IPS-NIHi11 (cell line): ENCODE data around the gene NCOA6.
"Not testable (repeated sequence)": the region's sequence is repeated elsewhere in the genome, so short reads cannot be mapped to it uniquely, and the experiment has no call there.

Experiments
- DNase-seq: peaks from one replicate; pipeline ENCODE4 v3.0.0; 2012; ENCODE audit warnings: mixed read lengths, low spot score

NCOA6 gene

DNA sequence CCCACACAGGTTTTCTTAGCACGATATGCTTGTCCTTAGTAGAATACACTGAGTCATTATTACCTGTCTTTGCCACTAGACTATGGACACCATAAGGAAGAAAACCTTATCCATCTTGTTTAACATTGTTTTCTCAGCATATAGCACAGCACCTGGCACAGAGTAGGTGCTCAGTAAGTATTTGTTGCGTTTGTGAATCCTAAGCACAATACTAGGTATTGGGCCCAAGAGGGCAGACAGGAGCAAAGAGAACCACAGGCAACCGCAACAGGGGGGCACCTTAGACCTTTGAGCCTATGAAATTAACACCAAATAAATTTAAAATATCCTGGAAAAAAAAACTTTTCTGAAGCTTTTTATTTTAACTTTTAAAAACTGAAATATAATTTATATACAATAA, 3.7 kb upstream of the NCOA6 start:
- DNase-seq: no peak

DNA sequence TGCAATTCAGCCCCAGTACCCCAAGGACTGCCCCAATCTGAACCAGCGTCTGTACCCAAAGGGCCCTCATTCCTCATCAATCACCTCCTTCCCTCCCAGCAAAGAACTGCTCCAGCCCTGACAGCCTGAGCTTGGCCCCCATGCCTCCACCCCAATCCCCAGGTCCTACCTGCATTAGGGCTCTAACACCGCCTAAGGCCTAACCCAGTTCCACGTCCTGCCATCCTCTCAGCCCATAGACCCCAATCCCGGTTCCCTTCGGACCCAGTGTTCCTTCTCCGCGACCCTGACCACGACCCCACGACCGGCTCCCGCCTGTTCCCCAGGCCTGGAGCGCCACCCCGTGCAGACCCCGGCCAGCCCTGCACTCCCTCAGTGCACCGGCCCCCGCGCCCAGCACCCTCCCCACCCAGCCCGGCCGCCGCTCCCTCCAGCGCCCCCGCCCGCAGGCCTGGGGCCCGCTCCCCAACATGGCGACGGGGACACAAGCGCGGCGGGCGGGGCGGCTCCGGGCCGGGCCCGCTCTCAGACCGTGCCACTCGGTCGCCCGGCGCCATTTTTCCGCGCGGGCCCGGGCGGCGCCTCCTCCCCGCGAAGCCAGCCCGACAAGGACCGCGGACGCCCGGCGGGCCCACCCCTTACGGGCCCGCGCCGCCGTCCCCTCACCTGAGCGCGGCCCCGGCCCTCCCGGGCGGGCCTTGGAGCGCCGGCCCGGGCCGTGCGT, 483 bp downstream of the NCOA6 start:
- DNase-seq: peak; percentile 87

DNA sequence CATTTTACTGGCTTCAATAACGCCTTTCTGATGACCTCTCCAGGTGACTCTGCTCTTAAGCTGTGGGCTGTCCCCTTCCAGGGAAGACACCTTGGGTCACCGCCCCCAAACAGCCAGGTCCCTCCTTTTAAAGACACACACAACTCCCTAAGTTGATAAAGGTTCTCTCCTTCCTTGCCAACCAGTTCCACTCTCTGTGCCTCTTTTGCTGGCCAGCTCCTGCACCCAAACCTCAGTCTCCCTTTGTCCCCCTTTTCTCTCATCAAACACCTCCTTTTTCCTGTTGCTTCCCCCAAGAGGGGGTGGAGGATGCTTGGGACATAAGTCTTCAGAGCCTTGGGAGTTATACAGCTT, 1.0 kb downstream of the NCOA6 start:
- DNase-seq: peak; percentile 85

DNA sequence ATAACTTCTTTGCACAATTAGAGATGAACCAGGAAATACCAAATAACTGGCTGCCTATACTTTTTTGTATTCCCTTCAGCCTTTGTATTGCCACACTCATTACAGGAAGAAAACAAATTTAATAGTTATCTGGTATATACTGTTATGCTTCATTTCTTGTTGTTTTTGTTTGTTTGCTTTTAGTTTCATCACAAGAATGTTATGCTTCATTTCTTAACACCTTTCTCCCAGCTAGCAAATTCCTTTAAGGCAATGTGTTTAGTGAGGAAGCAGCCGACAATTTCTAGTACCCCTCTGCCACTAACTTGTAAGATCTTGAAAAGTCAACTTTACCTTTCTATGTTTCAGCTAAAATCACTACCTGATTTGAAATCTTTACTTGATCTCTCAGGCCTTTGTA, 1.4 kb downstream of the NCOA6 start:
- DNase-seq: no peak

DNA sequence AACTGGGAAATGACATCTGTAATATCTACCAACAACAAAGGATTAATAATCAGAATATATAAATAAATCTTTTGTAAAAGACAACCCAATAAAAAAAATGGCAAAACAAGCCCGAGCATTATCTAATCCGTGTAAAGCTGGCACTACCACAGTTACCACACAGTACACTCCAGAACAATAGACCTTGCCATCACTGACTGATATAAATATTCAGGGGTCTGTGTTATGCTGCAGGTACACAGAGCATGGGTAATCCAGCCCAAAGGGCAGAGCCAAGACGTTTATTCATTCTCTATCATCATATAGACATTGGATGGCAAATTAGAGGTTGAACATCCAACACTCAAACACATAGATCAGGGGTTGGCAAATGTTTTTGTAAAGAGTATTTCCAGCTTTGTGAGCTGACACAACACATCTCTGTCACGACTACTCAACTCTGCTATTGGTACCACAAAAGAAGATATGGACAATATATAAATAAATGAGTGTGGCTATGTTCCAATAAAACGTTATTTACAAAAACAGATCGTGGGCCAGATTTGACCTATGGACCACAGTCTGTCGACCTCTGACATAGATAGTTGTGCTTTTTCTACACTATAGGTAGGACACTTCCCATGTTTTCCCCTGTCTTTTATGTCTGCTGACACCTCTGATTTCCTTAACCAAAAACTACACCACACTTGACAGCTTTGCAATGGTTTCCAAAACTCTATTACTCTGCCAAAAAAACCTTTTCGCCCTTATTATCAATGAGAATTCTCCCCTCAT, 4.5 kb downstream of the NCOA6 start:
- no peak for DNase-seq

DNA sequence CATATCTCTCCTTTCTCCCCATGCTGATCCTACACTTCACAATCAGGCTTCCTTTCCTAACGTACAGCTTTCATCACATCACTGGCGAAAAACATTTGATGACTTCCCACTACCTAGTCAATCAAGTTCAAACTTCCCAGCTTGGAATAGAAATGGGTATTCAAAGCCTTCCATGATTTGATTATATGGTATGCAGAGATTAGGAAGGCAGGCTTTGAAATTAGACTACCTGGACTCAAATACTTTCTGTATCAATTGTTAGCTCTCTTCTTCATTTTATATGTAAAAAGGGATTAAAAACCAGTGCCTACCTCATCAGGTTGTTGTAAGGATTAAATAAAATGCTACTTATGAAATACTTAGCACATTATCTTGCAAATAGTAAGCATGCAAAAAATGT, 7.7 kb downstream of the NCOA6 start:
- no peak for DNase-seq

DNA sequence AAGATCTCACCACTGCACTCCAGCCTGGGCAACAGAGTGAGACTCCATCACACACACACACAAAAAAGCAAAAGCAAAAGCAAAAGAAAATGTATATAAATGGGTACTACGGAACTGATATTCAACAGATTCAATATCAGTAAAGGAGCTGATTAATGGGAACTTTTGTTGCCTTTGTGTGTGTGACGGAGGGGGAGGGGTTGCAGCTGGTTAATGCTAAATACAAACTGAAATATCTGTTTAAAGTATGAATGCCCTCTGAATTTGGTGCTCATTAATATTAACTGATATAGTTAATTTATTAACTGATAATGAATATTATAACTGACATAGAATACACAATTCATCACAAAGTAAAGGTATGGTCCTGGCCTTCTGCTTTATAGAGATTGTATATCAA, 8.4 kb downstream of the NCOA6 start:
- no peak for DNase-seq

DNA sequence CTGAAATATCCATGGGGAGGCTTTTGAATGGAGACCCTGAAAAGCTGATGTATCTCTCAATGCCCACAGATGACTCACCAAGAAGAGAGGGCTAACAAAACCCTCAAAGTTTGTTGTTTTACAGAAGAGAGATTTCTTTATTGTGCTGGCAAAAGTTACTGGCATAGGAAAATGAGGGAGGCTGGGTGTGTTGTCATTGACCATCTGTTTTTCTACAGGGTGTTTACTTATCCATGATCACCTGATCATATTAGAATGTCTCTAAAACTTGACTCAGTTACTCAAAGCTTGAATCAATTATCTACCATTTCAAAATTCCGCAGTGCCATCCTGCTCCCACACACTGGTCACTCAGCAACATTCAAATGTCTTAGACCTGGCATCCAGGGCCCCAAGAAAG, 9.8 kb downstream of the NCOA6 start:
- no peak for DNase-seq

DNA sequence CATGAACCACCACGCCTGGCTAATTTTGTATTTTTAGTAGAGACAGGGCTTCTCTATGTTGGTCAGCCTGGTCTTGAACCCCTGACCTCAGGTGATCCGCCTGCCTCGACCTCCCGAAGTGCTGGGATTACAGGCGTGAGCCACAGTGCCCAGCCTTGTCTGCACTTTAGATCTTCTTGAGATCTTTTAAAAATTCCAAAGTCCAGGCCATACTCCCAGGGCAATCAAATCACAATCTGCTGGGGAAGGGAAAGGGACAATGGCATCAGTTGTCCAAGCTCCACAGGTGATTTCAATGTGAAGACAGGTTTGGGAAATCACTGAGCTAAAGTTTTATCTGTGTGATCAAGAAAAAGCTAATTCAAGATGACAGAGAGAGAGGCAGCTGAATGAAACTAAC, 16.9 kb downstream of the NCOA6 start:
- DNase-seq: no peak

DNA sequence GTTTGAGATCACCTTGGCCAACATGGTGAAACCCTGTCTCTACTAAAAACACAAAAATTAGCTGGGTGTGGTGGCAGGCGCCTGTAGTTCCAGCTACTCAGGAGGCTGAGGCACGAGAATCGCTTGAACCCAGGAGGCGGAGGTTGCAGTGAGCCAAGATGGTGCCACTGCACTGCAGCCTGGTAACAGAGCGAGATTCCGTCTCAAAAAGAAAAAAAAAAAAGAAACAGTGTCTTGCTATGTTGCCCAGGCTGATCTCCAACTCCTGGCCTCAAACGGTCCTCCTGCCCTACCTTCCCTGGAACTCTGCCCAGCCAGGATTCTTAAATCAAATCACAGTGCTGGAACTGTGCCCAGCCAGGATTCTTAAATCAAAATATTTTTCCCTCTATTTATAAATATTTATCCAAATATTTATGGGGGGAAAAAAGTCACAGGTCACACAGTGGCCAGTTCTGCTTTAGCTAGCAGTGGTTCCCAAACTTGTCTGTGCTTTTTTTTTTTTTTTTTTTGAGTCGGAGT, 17.4 kb downstream of the NCOA6 start:
- not testable (repeated sequence) for DNase-seq

DNA sequence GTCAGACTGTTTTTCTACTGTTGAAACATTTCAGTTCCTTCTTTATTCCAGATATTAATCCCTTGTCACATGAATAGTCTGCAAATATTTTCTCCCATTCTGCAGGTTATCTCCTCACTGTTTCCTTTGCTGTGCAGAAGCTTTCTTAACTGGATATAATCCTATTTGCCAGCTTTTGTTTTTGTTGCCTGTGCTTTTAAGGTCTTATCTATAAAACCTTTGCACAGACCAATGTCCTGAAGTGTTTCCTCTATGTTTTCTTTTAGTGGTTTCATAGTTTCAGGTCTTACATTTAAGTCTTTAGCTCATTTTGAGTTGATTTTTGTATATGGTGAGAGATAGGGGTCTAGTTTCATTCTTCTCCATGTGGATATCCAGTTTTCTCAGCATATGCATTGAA, 19.2 kb downstream of the NCOA6 start:
- no peak for DNase-seq

DNA sequence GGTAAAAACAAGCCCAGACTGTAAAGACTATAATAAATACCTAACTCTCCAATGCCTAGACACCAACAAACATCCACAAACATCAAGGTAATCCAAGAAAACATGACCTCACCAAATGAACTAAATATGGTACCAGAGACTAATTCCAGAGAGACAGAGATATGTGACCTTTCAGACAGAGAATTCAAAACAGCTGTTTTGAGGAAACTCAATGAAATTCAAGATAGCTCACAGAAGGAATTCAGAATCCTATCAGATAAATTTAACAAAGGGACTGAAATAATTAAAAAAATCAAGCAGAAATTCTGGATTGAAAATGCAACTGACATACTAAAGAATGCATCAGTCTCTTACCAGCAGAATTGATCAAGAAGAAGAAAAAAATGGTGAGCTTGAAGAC, 26.6 kb downstream of the NCOA6 start:
- no peak for DNase-seq

DNA sequence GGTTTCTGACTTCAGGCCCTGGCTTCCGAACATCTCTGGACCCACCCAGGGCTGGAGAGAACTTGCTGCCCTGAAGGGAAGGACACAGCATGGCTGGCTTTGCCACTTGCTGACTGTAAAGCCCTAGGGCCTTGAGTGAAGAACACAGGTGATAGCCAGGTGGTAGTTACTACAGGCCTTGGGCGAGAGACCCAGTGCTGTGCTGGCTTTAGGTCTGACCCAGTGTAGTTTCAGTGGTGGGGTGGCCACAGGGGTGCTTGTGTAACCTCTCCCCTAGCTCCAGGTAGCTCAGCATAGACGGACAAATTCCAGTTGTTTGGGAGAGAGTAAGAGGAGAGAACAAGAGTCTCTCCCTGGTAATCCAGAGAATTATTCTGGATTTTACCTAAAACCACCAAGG, 27.1 kb downstream of the NCOA6 start:
- no peak for DNase-seq

DNA sequence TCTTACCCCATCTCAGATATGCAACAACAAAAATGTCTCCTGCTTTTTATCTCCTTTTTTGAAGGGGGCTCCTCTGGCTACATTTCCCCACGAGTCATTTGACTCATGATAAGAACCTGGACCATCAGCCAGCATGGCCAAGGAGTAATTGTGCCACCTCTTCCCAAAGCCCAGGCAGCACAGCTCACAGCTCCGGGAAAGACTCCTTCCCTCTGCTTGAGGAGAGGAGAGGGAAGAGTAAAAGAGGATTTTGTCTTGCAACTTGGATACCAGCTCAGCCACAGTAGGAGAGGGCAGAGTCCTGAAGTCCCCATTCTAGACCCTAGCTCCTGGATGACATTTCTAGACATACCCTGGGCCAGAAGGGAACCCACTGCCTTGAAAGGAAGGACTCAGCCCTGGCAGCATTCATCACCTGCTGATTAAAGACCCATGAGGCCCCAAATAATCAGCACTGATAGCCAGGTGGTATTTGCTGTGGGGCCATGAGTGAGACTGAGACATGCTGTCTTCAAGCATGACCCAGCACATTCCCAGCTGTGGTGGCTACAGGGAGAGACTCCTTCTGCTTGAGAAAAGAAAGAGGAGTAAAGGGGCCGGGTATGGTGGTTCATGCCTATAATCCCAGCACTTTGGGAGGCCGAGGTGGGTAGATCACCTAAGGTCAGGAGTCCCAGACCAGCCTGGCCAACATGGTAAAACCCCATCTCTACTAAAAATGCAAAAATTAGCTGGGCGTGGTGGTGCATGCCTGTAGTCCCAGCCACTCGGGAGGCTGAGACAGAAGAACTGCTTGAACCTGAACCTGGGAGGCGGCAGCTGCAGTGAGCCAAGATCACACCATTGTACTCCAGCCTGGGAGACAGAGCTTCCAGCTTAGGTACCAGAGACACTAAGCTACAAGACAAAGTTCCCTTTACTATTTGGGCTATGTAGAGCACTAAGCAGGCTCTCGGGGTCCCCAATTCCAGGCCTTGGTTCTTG, 28.1 kb downstream of the NCOA6 start:
- no peak for DNase-seq

DNA sequence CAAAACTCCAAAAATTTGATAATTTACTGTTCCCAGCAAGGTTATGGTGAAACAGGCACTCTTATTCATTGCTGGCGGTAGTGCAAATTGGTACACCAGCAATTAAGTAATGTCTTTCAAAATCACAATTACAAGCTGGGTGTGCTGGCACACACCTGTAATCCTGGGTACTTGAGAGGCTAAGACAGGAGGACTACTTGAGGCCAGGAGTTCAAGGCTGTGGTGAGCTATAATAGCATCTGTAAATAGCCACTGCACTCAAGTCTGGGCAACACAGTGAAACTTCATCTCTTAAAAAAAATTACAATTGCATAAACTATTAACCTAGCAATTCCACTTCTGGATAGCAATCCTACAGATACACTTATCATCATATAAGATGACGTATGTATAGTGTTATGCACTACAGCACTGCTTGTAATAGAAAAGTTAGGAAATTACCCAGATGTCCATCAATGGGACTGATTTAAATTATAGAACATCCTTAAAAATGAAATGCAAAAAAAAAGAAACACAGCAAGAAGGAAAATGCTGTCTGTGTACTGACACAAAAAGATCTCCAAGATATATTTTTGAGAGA, 31.4 kb downstream of the NCOA6 start:
- DNase-seq: no peak

DNA sequence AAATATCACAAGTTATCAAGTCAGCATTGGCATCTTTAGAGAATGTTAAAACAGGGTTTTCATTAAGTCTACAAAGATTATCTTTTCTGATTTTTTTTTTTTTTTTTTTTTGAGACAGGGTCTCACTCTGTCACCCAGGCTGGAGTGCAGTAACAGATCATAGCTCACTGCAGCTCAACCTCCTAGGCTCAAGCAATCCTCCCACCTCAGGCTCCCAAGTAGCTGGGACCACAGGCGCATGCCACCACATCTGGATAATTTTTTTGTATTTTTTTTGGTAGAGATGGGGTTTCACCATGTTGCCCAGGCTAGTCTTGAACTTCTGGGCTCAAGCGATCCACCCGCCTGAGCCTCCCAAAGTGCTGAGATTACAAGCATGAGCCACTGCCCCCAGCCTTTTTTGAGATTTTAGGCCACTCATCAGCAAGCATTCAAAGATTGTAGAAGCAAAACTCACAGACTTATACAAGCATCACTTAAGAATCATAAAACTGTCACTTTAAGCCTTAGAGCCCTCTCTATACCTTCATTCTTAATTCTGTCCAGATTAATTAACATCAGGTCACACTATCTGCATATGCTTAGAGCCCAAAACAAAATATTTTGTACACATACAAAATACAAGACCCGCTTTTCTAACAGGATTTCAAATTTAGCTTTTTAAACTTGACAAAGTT, 32.6 kb downstream of the NCOA6 start:
- no peak for DNase-seq

DNA sequence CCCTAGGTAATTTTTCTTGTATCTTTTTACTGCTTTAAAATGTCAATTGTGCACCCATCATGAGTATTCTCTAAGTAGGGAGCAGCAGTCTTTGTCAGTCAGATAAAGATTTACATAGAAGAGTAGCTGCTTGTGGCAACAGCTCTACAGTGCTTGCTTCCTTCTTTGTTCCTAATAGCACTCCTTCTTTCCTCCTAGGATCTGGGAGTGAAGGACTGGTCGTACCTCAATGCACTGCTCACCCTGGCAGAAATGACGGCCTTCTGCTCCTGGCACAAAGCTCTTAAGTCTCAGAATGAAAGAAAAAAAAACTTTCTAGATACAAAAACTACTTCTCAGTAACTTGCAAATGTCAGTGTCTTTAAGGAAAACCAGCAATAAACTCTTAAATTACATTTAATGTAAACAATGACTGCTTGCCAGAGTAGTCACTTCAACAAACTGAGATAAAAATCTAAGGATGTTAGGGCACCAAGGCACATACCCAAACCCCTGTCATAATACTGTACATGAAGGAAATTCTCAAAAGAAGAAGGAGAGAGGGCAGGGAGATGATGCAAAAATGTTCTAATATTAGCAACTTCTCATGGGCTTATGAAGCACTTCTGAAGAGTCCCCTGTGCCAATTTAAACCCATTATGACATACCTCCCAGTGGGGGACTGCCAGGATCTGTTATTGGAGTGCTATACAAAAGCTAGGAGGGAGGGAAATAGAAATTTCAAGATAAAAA, 34.0 kb downstream of the NCOA6 start:
- DNase-seq: peak; percentile 16

DNA sequence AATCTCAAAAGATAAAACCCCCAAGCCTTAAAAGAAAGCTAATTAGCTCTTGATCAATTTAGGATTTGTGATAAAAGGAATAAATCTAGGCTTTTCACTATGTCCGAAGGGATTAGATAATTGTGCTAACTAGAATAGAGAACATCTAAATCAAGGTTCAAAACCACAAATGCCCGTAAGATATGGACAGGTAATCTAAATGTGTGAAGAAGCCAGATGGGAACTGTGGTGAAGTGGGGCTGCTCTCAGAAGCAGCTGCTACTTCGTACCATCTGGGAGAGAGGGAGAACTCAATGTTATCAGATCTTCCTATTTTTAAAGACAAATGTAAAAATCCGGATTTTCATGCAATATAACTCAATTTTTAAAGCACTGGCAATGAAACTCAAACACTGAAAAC, 44.2 kb downstream of the NCOA6 start:
- no peak for DNase-seq

DNA sequence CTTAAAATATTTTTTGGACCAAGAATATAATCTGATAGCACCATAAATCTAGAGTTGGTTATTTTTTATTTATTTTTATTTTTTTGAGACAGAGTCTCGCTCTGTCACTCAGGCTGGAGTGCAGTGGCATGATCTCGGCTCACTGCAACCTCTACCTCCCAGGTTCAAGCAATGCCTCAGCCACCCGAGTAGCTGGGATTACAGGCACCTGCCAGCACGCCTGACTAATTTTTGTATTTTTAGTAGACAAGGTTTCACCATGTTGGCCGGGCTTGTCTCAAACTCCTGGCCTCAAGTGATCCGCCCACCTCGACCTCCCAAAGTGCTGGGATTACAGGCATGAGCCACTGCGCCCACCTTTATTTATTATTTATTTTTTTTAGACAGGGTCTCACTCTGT, 45.2 kb downstream of the NCOA6 start:
- DNase-seq: not testable (repeated sequence)

DNA sequence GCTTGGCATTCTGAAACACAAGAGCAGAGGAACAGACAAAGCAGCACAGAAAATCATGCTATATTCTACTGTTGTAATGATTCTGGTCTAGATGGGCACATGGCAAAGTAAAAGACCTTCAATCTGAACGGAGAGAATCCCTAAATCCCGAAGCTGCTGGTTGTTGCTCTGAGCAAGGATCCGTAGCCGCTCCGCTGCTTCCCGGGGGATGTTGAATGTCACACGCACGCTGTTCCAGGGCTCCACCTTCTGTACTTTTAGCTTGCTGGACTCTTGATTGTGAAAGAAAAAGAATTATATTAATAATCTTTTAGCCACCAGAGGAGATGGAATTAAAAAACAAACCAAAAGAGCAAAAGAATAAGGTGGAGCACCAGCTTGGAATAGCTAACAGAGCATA, 49.3 kb downstream of the NCOA6 start:
- DNase-seq: no peak

DNA sequence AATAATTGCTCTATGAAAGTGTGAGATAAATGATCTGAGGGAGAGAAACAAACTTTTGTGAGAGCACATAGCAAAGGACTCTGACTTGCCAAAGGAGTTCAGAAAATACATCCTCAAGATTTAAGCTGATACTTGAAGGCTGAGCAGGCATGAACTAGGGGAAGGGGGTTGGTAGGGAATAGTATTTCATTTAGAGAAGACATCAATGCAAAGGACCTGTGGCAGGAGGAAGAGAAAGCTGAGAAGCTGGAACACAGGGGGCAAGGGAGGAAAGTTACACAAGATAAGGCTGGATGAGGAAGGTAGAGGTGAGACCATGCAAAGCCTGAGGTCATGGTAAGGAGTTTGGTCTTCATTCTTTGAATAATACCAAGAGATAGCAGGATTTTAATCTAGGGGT, 50.6 kb downstream of the NCOA6 start:
- DNase-seq: no peak
